ENCODE results near the gene ZFYVE16.
"Not testable (repeated sequence)": the region's sequence is repeated elsewhere in the genome, so short reads cannot be mapped to it uniquely, and the experiment has no call there.

ZFYVE16 gene

GRCh38 chr5:80487829-80488721 lies 80.2 kb downstream of the ZFYVE16 start, which contains the start of gene FAM151B:
TSS of gene FAM151B (plus strand) at chr5:80488100. CDS start at chr5:80488124, 24 bp downstream.
- peak; percentile 89 for DNase-seq (ENCODE audit: low spot score)

- DNase-seq (ENCODE audit: low spot score) = no peak
These were observed 83.4 kb downstream of the ZFYVE16 start for GRCh38 chr5:80491296-80491695.

GRCh38 chr5:80492741-80493140 lies 84.9 kb downstream of the ZFYVE16 start:
- no peak for DNase-seq (ENCODE audit: low spot score)

- not testable (repeated sequence) for DNase-seq (ENCODE audit: low spot score)
These were observed 85.6 kb downstream of the ZFYVE16 start for GRCh38 chr5:80493443-80493842.

- DNase-seq (ENCODE audit: low spot score) = no peak
These were observed 88.0 kb downstream of the ZFYVE16 start for GRCh38 chr5:80495891-80496290.

GRCh38 chr5:80502800-80503199 lies 94.9 kb downstream of the ZFYVE16 start:
- no peak for DNase-seq (ENCODE audit: low spot score)

GRCh38 chr5:80503641-80504040 lies 95.8 kb downstream of the ZFYVE16 start:
- DNase-seq (ENCODE audit: low spot score) = no peak

GRCh38 chr5:80504833-80505232 lies 97.0 kb downstream of the ZFYVE16 start:
- no peak for DNase-seq (ENCODE audit: low spot score)

- no peak for DNase-seq (ENCODE audit: low spot score)
These were observed 99.8 kb downstream of the ZFYVE16 start for GRCh38 chr5:80507663-80508062.

- no peak for DNase-seq (ENCODE audit: low spot score)
These were observed 101.0 kb downstream of the ZFYVE16 start for GRCh38 chr5:80508844-80509243.

GRCh38 chr5:80509362-80509761 lies 101.5 kb downstream of the ZFYVE16 start:
- DNase-seq (ENCODE audit: low spot score) = no peak

GRCh38 chr5:80516826-80517225 lies 109.0 kb downstream of the ZFYVE16 start:
- no peak for DNase-seq (ENCODE audit: low spot score)

Data from D341Med (cell line).